Testis (tissue), 3 donors: ENCODE results near the gene BRMS1. TPM values are rescaled to one million over a fixed set of nuclear protein-coding genes. Genes with fewer than 3 reads are reported as not detected.

Experiments
- DNase-seq: peaks from one replicate; pipeline ENCODE4 v3.0.0-alpha.2; 2019
- H3K27ac ChIP-seq, 2 donors: fragments of 200-600 bp; sonication (generic); one replicate each; pipeline ENCODE4 v1.5.1; 2019
- H3K27me3 ChIP-seq: fragments of 200-600 bp; sonication (generic); one replicate; pipeline ENCODE4 v1.5.1; 2019
- H3K36me3 ChIP-seq: fragments of 200-600 bp; sonication (generic); one replicate; pipeline ENCODE4 v1.5.1; 2017; ENCODE audit warnings: low read depth; ENCODE audit errors: missing control alignments
- H3K4me1 ChIP-seq: fragments of 200-600 bp; sonication (generic); one replicate; pipeline ENCODE4 v1.5.1; 2019
- H3K4me3 ChIP-seq, 2 donors: fragments of 200-600 bp; sonication (generic); one replicate each; pipeline ENCODE4 v1.5.1; 2017 to 2019
- H3K9me3 ChIP-seq: fragments of 200-600 bp; sonication (generic); one replicate; pipeline ENCODE4 v1.5.1; 2017
- CTCF ChIP-seq, 3 experiments: fragments of 450-650 bp in 2 of 3; fragments of 200-600 bp in 1 of 3; sonication (generic) in 1 of 3; IDR thresholded peaks; one replicate each; pipeline ENCODE4 v1.5.1; 2016 to 2019; ENCODE audit warnings: antibody characterized with exemption in 3 of 3, mild to moderate bottlenecking in 2 of 3, moderate library complexity in 1 of 3
- POLR2A ChIP-seq: fragments of 450-650 bp; IDR thresholded peaks from one replicate; pipeline ENCODE4 v1.6.1; 2017; ENCODE audit warnings: antibody characterized with exemption, mild to moderate bottlenecking, moderate library complexity
- WGBS, 2 donors: methylation state at CpG; one replicate each; pipeline ENCODE4 v1.1.5; 2018; 5-methylcytosine and 5-hydroxymethylcytosine counted together
- intact Hi-C: fragments of 100-400 bp; cut with DNase I; formaldehyde crosslinking; loops from one replicate; pipeline ENCODE4 v1.15.1; 2023; ENCODE audit warnings: low total_unique reads
- polyA plus RNA-seq: library from polyadenylated mRNA; stranded (reverse); fragments of 350-450 nt; fragmentation: Illumina TruSeq; extraction: RNeasy Lipid Tissue Mini Kit (QIAGEN cat#74804); gene quantifications from one replicate; pipeline ENCODE4 v1.2.3, GENCODE V29; 2014; ENCODE audit warnings: low read depth, low replicate concordance; ENCODE audit not compliant: insufficient read depth
- total RNA-seq, 2 donors: library from RNA; depleted of rRNA; stranded (reverse); fragments of >200 nt; gene quantifications; one replicate each; pipeline ENCODE4 v1.2.3, GENCODE V29; 2016

The BRMS1 gene
- total and polyA plus RNA-seq, 3 donors from 2014 or later, result 55.5 to 67.5 (median 59.4) TPM

GRCh38 chr11:66294626-66295620 lies 50.0 kb downstream of the BRMS1 start:
- Histone ChIP-seq H3K9me3 (no peaks in the 10 kb centered on the region), H3K4me3 (peak overlapping the region; percentile 15 to 26), H3K4me1 (peaks cover 8% of the 10 kb centered on the region), H3K27me3 (no peaks in the 10 kb centered on the region), H3K36me3 (no peaks in the 10 kb centered on the region), H3K27ac (no peak overlapping the region)
- intact Hi-C loops, result no loop called here
- 64 to 74% methylated on average over 13 to 114 of the region's 123 CpGs for WGBS, 2 donors
- TF ChIP-seq POLR2A (no peak), CTCF (IDR thresholded peaks at IDR 0.05) (no peak)
- DNase-seq, result no peak

- no peaks in the 10 kb centered on the region for H3K9me3 ChIP-seq
- WGBS, 2 donors, result 68 to 74% methylated on average over 5 to 30 of the region's 30 CpGs
- H3K4me3 ChIP-seq, result peak overlapping the region; percentile 15 to 26
- peaks cover 12% of the 10 kb centered on the region for H3K4me1 ChIP-seq
- no peak overlapping the region for H3K27ac ChIP-seq
- no peaks in the 10 kb centered on the region for H3K36me3 ChIP-seq
- TF ChIP-seq POLR2A (no peak), CTCF (IDR thresholded peaks at IDR 0.05) (no peak)
- intact Hi-C loops, result no loop called here
- H3K27me3 ChIP-seq, result no peaks in the 10 kb centered on the region
- DNase-seq, result no peak
Measured at GRCh38 chr11:66293777-66294625, 50.9 kb downstream of the BRMS1 start.

- intact Hi-C loops, result no loop called here
- Histone ChIP-seq H3K27me3 (no peaks in the 10 kb centered on the region), H3K36me3 (no peaks in the 10 kb centered on the region), H3K4me1 (peaks cover 12% of the 10 kb centered on the region), H3K9me3 (no peaks in the 10 kb centered on the region), H3K27ac (no peak overlapping the region), H3K4me3 (no peak overlapping the region)
- 56 to 73% methylated on average over 4 of the region's 4 CpGs for WGBS, 2 donors
- no peak for DNase-seq
- TF ChIP-seq CTCF (IDR thresholded peaks at IDR 0.05), result no peak
- TF ChIP-seq POLR2A, result no peak
Measured at GRCh38 chr11:66293352-66293751, 51.6 kb downstream of the BRMS1 start.

GRCh38 chr11:66292543-66293332 lies 52.2 kb downstream of the BRMS1 start:
- H3K9me3 ChIP-seq, result no peaks in the 10 kb centered on the region
- WGBS, 2 donors, result 27 to 44% methylated on average over 11 to 17 of the region's 17 CpGs
- H3K4me1 ChIP-seq, result peaks cover 18% of the 10 kb centered on the region
- intact Hi-C loops, result no loop called here
- H3K4me3 ChIP-seq, result no peak overlapping the region
- H3K27me3 ChIP-seq, result no peaks in the 10 kb centered on the region
- DNase-seq, result no peak
- no peak for TF ChIP-seq POLR2A
- no peak for TF ChIP-seq CTCF (IDR thresholded peaks at IDR 0.05)
- H3K36me3 ChIP-seq, result no peaks in the 10 kb centered on the region
- H3K27ac ChIP-seq, result no peak overlapping the region
